ENCODE results near the gene LPAR2.
A peak's percentile ranks its signal among the peaks of the same experiment; 100 is the strongest.

LPAR2 gene

DNA sequence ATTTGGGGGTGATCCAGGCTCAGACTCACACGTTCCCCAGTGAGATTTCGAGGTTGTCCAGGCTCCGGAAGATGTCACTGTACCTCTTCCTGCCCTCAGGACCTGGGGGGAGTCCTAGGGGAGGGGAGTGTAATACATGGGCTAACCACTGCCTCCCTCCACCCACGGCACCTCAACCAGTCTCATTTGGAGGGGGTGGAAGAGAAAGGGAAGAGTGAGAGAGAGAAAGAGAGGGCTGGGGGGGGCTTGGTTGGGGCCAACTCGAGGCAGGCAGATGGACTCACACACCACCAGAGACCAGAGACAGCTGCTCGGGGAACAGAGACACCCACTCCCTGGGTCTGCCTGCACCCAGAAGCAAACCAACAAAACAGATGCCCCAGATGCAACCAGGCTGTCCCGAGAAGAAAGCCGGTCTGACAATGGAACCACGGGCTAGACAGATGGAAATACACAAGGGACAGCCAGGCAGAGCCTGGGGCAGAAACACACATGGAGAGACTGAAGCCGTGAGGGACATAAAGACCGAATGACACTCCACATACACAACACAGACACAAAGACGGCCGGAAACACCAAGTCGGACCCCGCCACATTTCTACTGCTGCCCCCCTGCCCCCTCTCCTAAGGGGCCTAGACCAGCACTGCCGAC lies 14.6 kb upstream of the LPAR2 start:
- no peaks in the 10 kb centered on the region for H4K20me1 ChIP-seq (ENCODE audit: insufficient read depth, low read length)
- H3K9me2 ChIP-seq (ENCODE audit: low read depth, low read length) = no peaks in the 10 kb centered on the region
- no peaks in the 10 kb centered on the region for H3K27me3 ChIP-seq (ENCODE audit: insufficient read depth, low read length)
- peaks cover 8% of the 10 kb centered on the region for H3K79me2 ChIP-seq (ENCODE audit: insufficient read depth, low read length)
- peaks cover 79% of the 10 kb centered on the region for H3K36me3 ChIP-seq (ENCODE audit: insufficient read depth, low read length)
- peaks cover 17% of the 10 kb centered on the region for H3K4me1 ChIP-seq (ENCODE audit: insufficient read depth, low read length, severe bottlenecking)
- peak overlapping the region; percentile 99 for H3K4me3 ChIP-seq (ENCODE audit: low read depth, low read length, poor library complexity, severe bottlenecking)
- no peak overlapping the region for H2AFZ ChIP-seq (ENCODE audit: low read length)
- TF ChIP-seq, protein P1, sequence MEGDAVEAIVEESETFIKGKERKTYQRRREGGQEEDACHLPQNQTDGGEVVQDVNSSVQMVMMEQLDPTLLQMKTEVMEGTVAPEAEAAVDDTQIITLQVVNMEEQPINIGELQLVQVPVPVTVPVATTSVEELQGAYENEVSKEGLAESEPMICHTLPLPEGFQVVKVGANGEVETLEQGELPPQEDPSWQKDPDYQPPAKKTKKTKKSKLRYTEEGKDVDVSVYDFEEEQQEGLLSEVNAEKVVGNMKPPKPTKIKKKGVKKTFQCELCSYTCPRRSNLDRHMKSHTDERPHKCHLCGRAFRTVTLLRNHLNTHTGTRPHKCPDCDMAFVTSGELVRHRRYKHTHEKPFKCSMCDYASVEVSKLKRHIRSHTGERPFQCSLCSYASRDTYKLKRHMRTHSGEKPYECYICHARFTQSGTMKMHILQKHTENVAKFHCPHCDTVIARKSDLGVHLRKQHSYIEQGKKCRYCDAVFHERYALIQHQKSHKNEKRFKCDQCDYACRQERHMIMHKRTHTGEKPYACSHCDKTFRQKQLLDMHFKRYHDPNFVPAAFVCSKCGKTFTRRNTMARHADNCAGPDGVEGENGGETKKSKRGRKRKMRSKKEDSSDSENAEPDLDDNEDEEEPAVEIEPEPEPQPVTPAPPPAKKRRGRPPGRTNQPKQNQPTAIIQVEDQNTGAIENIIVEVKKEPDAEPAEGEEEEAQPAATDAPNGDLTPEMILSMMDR (IDR thresholded peaks at IDR 0.05; ENCODE audit: low read length) = no peak
- no peak for TF ChIP-seq EZH2 (IDR thresholded peaks at IDR 0.05; ENCODE audit: borderline replicate concordance, low read length)
- H3K9me3 ChIP-seq (ENCODE audit: low read length) = no peaks in the 10 kb centered on the region
- H3K27ac ChIP-seq (ENCODE audit: low read depth, low read length, poor library complexity, severe bottlenecking) = peak overlapping the region; percentile 90
- H3K4me2 ChIP-seq (ENCODE audit: low read length) = peak overlapping the region; percentile 98
- no peaks in the 10 kb centered on the region for H3F3A ChIP-seq (ENCODE audit: insufficient read depth, low read length)
- peak overlapping the region; percentile 100 for H3K9ac ChIP-seq (ENCODE audit: low read length)

DNA sequence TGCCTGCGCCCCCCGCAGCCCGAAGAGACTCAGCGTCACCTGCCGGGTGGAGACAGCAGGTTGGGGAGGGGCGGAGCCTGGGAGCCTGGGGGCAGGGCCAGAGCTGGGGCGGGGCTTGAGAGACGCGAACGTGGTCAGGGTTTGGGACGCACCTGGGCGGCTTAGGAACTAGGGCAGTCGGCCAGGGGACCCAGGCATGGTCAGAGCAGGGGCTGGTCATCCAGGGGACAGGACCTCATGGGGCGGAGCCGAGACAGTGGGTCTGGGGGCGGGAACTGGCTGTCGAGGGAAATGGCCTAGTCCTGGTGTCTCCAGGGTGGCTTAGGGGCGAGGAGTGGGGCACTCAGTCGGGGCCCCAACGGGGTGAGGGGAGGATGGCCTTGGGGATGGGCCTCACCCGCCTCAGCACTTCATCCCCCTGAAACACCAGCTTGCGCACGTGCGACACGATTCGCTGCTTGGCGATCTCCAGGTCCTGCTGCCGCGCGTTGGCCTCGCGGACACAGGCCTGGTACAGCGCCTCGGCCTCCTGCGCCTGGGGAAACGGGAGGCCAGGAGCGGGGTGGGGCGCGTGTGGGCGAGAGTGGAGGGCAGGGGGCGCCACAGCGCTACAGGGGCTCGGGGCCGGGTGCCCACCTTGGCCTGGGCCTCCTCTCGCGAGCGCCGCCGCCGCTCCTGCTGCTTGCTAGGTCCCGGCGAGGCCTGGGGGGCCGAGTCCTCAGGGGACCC lies 9.7 kb upstream of the LPAR2 start:
- Histone ChIP-seq H3K4me1 (ENCODE audit: insufficient read depth, low read length, severe bottlenecking) (peaks cover 9% of the 10 kb centered on the region), H3K36me3 (ENCODE audit: insufficient read depth, low read length) (peaks cover 83% of the 10 kb centered on the region), H3K9me2 (ENCODE audit: low read depth, low read length) (no peaks in the 10 kb centered on the region), H2AFZ (ENCODE audit: low read length) (no peak overlapping the region), H3K9me3 (ENCODE audit: low read length) (no peaks in the 10 kb centered on the region), H3K4me2 (ENCODE audit: low read length) (no peak overlapping the region), H3K27me3 (ENCODE audit: insufficient read depth, low read length) (no peaks in the 10 kb centered on the region), H3K79me2 (ENCODE audit: insufficient read depth, low read length) (peaks cover 4% of the 10 kb centered on the region), H3F3A (ENCODE audit: insufficient read depth, low read length) (no peaks in the 10 kb centered on the region), H3K9ac (ENCODE audit: low read length) (no peak overlapping the region), H4K20me1 (ENCODE audit: insufficient read depth, low read length) (no peaks in the 10 kb centered on the region), H3K4me3 (ENCODE audit: low read depth, low read length, poor library complexity, severe bottlenecking) (no peak overlapping the region), H3K27ac (ENCODE audit: low read depth, low read length, poor library complexity, severe bottlenecking) (no peak overlapping the region)
- TF ChIP-seq, protein P1 (IDR thresholded peaks at IDR 0.05; ENCODE audit: low read length) = peak; percentile 4; the same call in 1 of the 2 replicates
- TF ChIP-seq EZH2 (IDR thresholded peaks at IDR 0.05; ENCODE audit: borderline replicate concordance, low read length) = no peak

DNA sequence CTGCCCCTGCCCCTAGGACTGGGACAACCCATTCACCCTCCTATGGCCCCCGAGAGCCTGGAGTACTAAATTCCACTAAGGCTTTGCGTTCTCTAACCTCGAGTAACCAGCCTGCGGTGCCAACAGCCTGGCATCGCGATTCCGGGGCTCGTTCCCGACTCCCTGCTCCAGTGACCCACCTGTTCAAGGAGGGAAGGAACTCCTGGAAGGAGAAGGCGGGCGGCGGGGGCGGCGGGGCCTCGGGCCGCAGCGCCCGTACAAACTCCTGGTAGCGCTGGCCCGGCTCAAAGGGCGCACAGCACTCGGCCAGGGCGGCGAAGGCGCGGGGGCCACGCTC lies 9.1 kb upstream of the LPAR2 start:
- H2AFZ ChIP-seq (ENCODE audit: low read length) = no peak overlapping the region
- no peak overlapping the region for H3K27ac ChIP-seq (ENCODE audit: low read depth, low read length, poor library complexity, severe bottlenecking)
- H3K9me2 ChIP-seq (ENCODE audit: low read depth, low read length) = no peaks in the 10 kb centered on the region
- no peak overlapping the region for H3K4me3 ChIP-seq (ENCODE audit: low read depth, low read length, poor library complexity, severe bottlenecking)
- H3K79me2 ChIP-seq (ENCODE audit: insufficient read depth, low read length) = no peaks in the 10 kb centered on the region
- peaks cover 4% of the 10 kb centered on the region for H3K4me1 ChIP-seq (ENCODE audit: insufficient read depth, low read length, severe bottlenecking)
- H3F3A ChIP-seq (ENCODE audit: insufficient read depth, low read length) = no peaks in the 10 kb centered on the region
- TF ChIP-seq, protein P1 (IDR thresholded peaks at IDR 0.05; ENCODE audit: low read length) = no peak
- TF ChIP-seq EZH2 (IDR thresholded peaks at IDR 0.05; ENCODE audit: borderline replicate concordance, low read length) = no peak
- no peaks in the 10 kb centered on the region for H3K27me3 ChIP-seq (ENCODE audit: insufficient read depth, low read length)
- H4K20me1 ChIP-seq (ENCODE audit: insufficient read depth, low read length) = no peaks in the 10 kb centered on the region
- peaks cover 87% of the 10 kb centered on the region for H3K36me3 ChIP-seq (ENCODE audit: insufficient read depth, low read length)
- H3K9ac ChIP-seq (ENCODE audit: low read length) = no peak overlapping the region
- H3K9me3 ChIP-seq (ENCODE audit: low read length) = no peaks in the 10 kb centered on the region
- no peak overlapping the region for H3K4me2 ChIP-seq (ENCODE audit: low read length)

Measured in OCI-LY1 (cell line).